HepG2 (cell line): ENCODE measurements around the gene NFATC2. TPM values are rescaled to one million over a fixed set of nuclear protein-coding genes. Genes with fewer than 3 reads are reported as not detected.

ENCODE experiments used
- ARID2 ChIP-seq: sonication (generic); formaldehyde crosslinking; IDR thresholded peaks from 2 replicates; pipeline ENCODE4 v1.8.1; 2022; ENCODE audit warnings: mild to moderate bottlenecking, missing genetic modification reagents, borderline replicate concordance
- DPF2 ChIP-seq: sonication (generic); formaldehyde crosslinking; IDR thresholded peaks from 2 replicates; pipeline ENCODE4 v1.4.0; 2020; ENCODE audit warnings: mild to moderate bottlenecking, low read depth, missing genetic modification reagents, borderline replicate concordance
- EEA1 ChIP-seq: sonication (generic); formaldehyde crosslinking; IDR thresholded peaks from 2 replicates; pipeline ENCODE4 v1.5.1; 2020; ENCODE audit warnings: mild to moderate bottlenecking, missing genetic modification reagents, borderline replicate concordance
- FOSL1 ChIP-seq: sonication (generic); formaldehyde crosslinking; IDR thresholded peaks from 2 replicates; pipeline ENCODE4 v1.9.0; 2021; ENCODE audit warnings: missing genetic modification reagents, borderline replicate concordance
- HIVEP1 ChIP-seq: sonication (generic); formaldehyde crosslinking; IDR thresholded peaks from 2 replicates; pipeline ENCODE4 v1.4.0; 2020; ENCODE audit warnings: mild to moderate bottlenecking, missing genetic modification reagents
- HMGA1 ChIP-seq: sonication (generic); formaldehyde crosslinking; conservative IDR thresholded peaks from 2 replicates; pipeline ENCODE4 v1.4.0; 2020; ENCODE audit warnings: missing genetic modification reagents
- HNF4A ChIP-seq: sonication (generic); formaldehyde crosslinking; IDR thresholded peaks from 2 replicates; pipeline ENCODE4 v1.4.0; 2020; ENCODE audit warnings: missing genetic modification reagents
- KDM1A ChIP-seq: IDR thresholded peaks from 2 replicates; pipeline ENCODE4 v1.6.1; 2016; ENCODE audit warnings: missing compliant biosample characterization
- PATZ1 ChIP-seq: sonication (generic); formaldehyde crosslinking; IDR thresholded peaks from 2 replicates; pipeline ENCODE4 v1.4.0; 2020; ENCODE audit warnings: missing genetic modification reagents
- TARDBP ChIP-seq: sonication (generic); formaldehyde crosslinking; IDR thresholded peaks from 2 replicates; pipeline ENCODE4 v1.8.0; 2022; ENCODE audit warnings: mild to moderate bottlenecking, missing genetic modification reagents
- TOPORS ChIP-seq: sonication (generic); formaldehyde crosslinking; IDR thresholded peaks from 2 replicates; pipeline ENCODE4 v1.8.0; 2023; ENCODE audit warnings: mild to moderate bottlenecking, missing genetic modification reagents
- TRIM24 ChIP-seq: sonication (generic); formaldehyde crosslinking; IDR thresholded peaks from 2 replicates; pipeline ENCODE4 v1.8.0; 2022; ENCODE audit warnings: mild to moderate bottlenecking, missing genetic modification reagents
- U2AF2 ChIP-seq: fragments of 200-400 bp; formaldehyde crosslinking; IDR thresholded peaks from 2 replicates; pipeline ENCODE4 v1.6.1; 2017; ENCODE audit warnings: low read depth, mild to moderate bottlenecking, low read length
- ZBTB26 ChIP-seq: IDR thresholded peaks from 2 replicates; pipeline ENCODE4 v1.6.1; 2016; ENCODE audit warnings: missing compliant biosample characterization, missing genetic modification reagents, borderline replicate concordance
- ZNF354B ChIP-seq: sonication (generic); formaldehyde crosslinking; IDR thresholded peaks from 2 replicates; pipeline ENCODE4 v1.8.0; 2022; ENCODE audit warnings: mild to moderate bottlenecking, missing genetic modification reagents
- ZNF441 ChIP-seq: sonication (generic); formaldehyde crosslinking; IDR thresholded peaks from 2 replicates; pipeline ENCODE4 v1.7.0; 2021; ENCODE audit warnings: missing genetic modification reagents, borderline replicate concordance
- ZNF446 ChIP-seq: sonication (generic); formaldehyde crosslinking; IDR thresholded peaks from 2 replicates; pipeline ENCODE4 v1.5.0; 2020; ENCODE audit warnings: mild to moderate bottlenecking, missing genetic modification reagents
- ZNF850 ChIP-seq: sonication (generic); formaldehyde crosslinking; conservative IDR thresholded peaks from 2 replicates; pipeline ENCODE4 v1.9.0; 2021; ENCODE audit warnings: mild to moderate bottlenecking, missing genetic modification reagents
- polyA plus RNA-seq, 8 experiments: library from polyadenylated mRNA; depleted of rRNA in 3 of 8; stranded (reverse) in 7 of 8; unstranded in 1 of 8; fragments of >200 nt; fragmentation: Illumina TruSeq in 4 of 8; extraction: Trizol in 4 of 8; gene quantifications; 2 replicates each; pipeline versions ENCODE4 v1.2.1 to v1.2.3, GENCODE V29; 2011 to 2016; ENCODE audit warnings: low read depth in 4 of 8, missing spikeins in 1 of 8, mixed read lengths in 1 of 8; ENCODE audit not compliant: insufficient read depth in 1 of 8
- total RNA-seq, 5 experiments: library from RNA; depleted of rRNA; stranded (reverse); fragments of >200 nt; fragmentation: Illumina TruSeq; extraction: Trizol; gene quantifications; 2 replicates each; pipeline ENCODE4 v1.2.3, GENCODE V29; 2016; ENCODE audit warnings: low read depth in 1 of 5
- TF ChIP-seq, protein P1 (sequence below), 2 experiments: sonication (generic) in 1 of 2; formaldehyde crosslinking in 1 of 2; IDR thresholded peaks; 2 replicates each; pipeline versions ENCODE4 v1.4.0 to v1.6.1; 2016 to 2020; ENCODE audit warnings: borderline replicate concordance in 1 of 2, low read depth in 1 of 2, mild to moderate bottlenecking in 1 of 2, missing genetic modification reagents in 1 of 2
- TF ChIP-seq, protein P2 (sequence below): sonication (generic); formaldehyde crosslinking; IDR thresholded peaks from 2 replicates; pipeline ENCODE4 v1.8.0; 2022; ENCODE audit warnings: mild to moderate bottlenecking, missing genetic modification reagents, moderate library complexity

Gene NFATC2
- total and polyA plus RNA-seq, 2 of the 13 experiments (the other 11 are each of a cell fraction or from before 2014, with no cell fraction given) = 1.9 to 3.3 TPM

DNA sequence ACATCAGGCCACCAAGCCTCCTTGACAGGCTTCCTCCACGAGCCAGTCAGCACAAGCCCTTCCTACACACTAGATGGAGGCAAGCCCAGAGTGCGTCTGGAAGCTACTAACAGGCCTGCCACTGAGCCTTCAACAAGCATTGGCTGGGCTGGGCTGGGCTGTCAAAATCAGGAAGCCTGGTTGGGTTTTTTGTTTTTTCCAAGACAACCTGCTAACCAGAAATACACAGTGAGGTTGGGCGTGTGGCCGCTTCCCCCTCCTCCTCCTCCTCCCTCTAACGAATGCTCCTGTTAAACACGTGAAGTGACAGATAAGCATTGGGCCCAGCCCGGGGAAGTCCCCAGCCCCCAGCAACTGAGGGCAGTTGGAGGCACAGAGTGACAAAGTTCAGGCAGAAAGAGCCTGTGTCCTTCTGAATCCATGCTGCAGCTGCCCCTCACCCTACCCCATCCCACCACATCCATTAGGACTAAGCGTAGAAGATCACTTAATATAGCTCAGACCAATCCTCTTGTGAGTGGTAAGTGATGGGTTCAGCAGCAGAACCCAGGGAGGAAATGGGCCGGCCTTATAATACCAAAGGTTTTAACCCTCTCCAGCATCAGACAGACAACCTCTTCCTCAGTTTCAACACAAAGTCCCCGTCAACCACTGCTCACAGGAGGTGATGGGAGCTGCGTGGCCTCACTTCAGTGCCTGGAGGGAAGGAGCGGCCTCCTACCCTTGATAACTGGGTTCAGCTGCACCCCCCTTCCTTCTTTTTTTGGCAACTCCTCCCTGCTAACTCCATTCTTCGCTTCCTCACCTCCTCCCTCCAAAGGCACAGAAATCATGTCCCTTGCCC is 1.1 kb downstream of the NFATC2 start (continued):
- TF ChIP-seq TARDBP (CRISPR knock-in tag) = peak; percentile 91
- TF ChIP-seq, protein P1, sequence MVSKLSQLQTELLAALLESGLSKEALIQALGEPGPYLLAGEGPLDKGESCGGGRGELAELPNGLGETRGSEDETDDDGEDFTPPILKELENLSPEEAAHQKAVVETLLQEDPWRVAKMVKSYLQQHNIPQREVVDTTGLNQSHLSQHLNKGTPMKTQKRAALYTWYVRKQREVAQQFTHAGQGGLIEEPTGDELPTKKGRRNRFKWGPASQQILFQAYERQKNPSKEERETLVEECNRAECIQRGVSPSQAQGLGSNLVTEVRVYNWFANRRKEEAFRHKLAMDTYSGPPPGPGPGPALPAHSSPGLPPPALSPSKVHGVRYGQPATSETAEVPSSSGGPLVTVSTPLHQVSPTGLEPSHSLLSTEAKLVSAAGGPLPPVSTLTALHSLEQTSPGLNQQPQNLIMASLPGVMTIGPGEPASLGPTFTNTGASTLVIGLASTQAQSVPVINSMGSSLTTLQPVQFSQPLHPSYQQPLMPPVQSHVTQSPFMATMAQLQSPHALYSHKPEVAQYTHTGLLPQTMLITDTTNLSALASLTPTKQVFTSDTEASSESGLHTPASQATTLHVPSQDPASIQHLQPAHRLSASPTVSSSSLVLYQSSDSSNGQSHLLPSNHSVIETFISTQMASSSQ (IDR thresholded peaks at IDR 0.05; ENCODE audit: low read depth) = no peak
- TF ChIP-seq, protein P1 (CRISPR knock-in tag; IDR thresholded peaks at IDR 0.05; ENCODE audit: borderline replicate concordance) = no peak
- TF ChIP-seq EEA1 (CRISPR knock-in tag) = no peak
- TF ChIP-seq HNF4A (CRISPR knock-in tag) = peak; percentile 93
- TF ChIP-seq, protein P2, sequence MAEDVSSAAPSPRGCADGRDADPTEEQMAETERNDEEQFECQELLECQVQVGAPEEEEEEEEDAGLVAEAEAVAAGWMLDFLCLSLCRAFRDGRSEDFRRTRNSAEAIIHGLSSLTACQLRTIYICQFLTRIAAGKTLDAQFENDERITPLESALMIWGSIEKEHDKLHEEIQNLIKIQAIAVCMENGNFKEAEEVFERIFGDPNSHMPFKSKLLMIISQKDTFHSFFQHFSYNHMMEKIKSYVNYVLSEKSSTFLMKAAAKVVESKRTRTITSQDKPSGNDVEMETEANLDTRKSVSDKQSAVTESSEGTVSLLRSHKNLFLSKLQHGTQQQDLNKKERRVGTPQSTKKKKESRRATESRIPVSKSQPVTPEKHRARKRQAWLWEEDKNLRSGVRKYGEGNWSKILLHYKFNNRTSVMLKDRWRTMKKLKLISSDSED (CRISPR knock-in tag) = no peak
- no peak for TF ChIP-seq FOSL1 (CRISPR knock-in tag)
- TF ChIP-seq ARID2 (CRISPR knock-in tag) = 0 out of 2 replicates have a peak, but pooled peaks have one; percentile 72
- TF ChIP-seq ZNF441 (CRISPR knock-in tag) = no peak
- TF ChIP-seq ZNF354B (CRISPR knock-in tag) = 0 out of 2 replicates have a peak, but pooled peaks have one; percentile 38
- peak; percentile 96 for TF ChIP-seq HIVEP1
- 0 out of 2 replicates have a peak, but pooled peaks have one; percentile 40 for TF ChIP-seq U2AF2
- TF ChIP-seq HMGA1 (CRISPR knock-in tag) = no peak
- no peak for TF ChIP-seq ZNF446 (CRISPR knock-in tag)
- peak; percentile 94; the same call in 1 of the 2 replicates for TF ChIP-seq TOPORS (CRISPR knock-in tag)
- TF ChIP-seq PATZ1 (CRISPR knock-in tag) = peak; percentile 97
- no peak for TF ChIP-seq ZBTB26
- no peak for TF ChIP-seq TRIM24 (CRISPR knock-in tag)
- TF ChIP-seq ZNF850 (CRISPR knock-in tag) = peak; percentile 70
- peak; percentile 15; the same call in 1 of the 2 replicates for TF ChIP-seq KDM1A (CRISPR knock-in tag)
- TF ChIP-seq DPF2 (CRISPR knock-in tag) = peak; percentile 71; the same call in 1 of the 2 replicates
